ENCODE measurements around the gene PIEZO1. TPM values are rescaled to one million over a fixed set of nuclear protein-coding genes. Genes with fewer than 3 reads are reported as not detected.
A peak's percentile ranks its signal among the peaks of the same experiment; 100 is the strongest.
"Not testable (repeated sequence)": the region's sequence is repeated elsewhere in the genome, so short reads cannot be mapped to it uniquely, and the experiment has no call there.

The PIEZO1 gene
- total RNA-seq, 1 experiment from 2014 or later = 47.1 TPM

DNA sequence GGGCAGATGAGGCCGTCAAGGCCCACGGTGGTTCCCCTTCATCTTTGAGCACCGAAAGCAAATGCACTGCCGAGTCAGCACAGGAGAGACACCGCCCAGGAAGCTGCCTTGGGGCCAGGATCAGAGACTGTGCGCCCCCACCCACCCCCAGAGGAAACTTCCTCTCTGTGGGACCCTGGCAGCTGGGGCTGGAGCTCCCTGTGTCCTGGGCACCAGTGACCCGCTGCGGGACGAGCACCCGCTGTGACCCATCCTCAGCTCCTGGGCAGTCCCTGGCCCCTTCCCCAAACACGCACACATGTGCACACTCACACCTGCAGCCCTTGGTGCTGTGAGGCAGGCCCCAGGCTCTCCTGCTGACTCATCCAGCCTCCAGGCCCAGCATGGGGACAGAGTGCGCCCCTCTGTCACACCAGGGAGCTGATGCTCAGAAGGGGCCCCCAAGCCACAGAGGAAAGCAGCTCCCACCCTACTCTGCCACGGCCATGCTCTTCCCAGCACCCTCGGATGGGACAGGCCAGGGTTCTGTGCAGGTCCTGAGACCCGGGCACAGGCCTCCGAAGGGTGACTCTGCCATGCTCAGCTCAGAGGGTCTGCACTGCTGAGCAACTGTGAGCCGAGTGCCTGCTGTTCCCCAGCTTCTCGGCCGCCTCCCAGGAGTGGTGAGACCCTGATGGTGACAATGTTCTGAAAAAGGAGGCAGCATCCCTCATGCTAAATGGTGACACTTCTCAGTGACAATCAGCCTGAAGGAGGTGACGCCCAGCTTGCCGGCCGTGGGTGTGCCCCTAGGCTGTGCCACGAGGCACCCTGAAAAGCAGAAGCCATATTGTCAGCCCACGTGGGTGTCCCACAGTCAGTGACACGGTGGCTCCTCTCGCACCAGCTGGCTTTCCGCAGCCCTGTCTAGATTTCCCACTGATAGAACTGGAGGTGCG lies 3.6 kb downstream of the PIEZO1 start:
- no peak for DNase-seq (ENCODE audit: low spot score)

DNA sequence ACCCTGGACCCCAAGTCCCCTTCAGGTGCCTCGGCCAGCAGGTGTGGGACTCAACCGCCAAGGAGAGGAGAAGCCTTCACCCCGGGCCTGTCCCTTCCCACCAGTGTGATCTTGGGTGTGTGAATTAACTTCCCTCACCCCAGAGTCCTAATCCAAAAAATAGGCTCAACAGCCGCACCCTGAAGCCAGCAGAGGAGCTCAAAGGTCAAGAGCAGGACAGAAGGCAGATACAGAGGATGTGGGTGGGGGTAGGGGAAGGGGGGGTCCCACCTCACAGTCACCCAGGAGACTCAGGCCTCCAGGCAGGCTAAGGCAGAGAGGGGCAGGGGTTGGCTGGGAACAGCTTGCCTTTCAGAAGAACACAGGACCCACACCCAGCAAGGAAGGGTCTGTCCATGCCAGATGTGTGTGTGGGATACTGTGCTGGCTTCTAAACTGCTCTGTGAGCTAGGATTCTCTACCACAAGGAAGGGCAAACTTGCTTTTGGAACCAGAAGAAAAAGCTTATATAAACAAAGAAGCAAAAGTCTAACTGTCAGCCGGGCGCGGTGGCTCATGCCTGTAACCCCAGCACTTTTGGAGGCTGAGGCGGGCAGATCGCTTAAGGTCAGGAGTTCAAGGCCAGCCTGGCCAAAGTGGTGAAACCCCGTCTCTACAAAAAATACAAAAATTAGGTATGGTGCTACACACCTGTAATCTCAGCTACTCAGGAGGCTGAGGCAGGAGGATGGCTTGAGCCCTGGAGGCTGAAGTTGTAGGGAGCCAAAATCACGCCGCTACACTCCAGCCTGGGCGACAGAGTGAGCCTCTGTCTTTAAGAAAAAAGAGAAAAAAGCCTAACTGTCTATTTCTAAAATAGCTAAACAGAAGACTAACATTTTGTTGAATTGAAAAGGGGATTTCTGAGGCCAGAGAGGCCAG lies 4.6 kb downstream of the PIEZO1 start:
- DNase-seq (ENCODE audit: low spot score) = no peak

DNA sequence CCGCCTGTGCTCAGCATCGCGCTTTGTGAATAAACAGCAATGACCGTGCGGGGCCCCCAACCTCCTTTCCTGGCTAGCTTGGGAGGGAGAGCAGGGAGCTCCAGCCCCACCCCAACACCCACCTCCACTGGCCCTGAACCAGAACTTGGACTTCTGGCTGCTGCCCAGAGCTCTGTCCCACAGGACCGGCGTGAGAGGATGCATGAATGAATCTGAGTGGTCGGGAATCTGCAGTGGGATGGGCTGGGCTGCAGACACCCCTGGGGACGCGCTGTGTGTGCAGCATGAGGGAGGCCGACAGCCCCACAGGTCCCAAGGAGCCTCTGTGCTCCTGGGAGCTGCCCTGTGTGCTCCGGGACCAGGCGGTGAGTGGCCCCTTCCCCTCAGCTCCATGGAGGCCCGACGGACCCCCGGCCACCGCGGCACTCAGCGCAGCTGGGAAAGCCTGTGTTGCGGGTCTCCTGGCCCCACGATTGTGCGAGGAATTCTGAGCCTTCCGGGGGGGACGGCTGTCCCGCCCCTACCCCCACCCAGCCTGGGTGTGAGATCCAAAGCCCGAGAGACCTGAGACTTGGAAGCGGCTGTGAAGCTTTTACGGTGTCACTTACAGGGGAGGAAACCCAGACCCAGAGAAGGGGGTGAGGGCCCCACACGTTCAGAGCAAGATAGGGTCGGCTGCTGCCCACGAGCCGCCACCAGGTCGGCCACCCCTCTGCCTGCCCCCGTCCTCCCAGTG lies 5.4 kb downstream of the PIEZO1 start:
- no peak for DNase-seq (ENCODE audit: low spot score)

DNA sequence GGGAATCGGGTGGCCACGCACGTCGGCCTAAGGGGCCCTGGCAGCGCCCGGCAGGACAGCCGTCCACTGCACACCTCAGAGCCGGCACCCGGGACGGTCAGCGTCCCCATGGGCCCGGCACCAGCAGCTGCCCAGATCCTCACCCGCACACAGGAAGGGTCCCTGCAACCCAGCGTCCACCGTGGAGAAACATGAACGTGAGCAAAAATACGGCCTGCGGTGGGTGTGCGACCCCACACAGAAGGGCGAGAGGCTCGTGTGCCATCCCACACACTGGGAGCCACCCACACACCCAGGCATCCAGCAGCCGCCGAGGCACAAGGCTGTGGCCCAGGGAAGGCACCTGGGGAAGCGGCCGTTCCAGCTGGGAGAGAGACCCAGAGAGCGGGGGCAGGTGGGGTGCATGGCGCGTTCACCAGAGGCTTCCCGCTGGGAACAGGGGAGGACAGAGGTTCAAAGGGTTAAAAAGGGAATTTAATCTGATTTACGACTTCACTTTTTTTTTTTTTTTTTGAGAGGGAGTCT lies 6.4 kb downstream of the PIEZO1 start:
- DNase-seq (ENCODE audit: low spot score) = no peak

DNA sequence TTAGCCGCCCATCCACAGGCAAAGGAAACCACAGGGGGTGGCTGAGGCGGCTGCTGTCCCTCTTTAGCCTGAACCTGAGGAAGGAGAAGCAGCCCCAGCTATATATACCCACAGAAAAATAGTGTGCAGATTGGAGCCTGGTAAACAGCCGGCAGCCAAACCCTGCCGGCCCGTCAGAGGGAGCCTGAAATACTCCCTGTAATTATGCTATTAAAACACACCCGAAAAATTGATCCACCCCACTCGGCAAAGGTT lies 6.8 kb downstream of the PIEZO1 start:
- DNase-seq (ENCODE audit: low spot score) = no peak

DNA sequence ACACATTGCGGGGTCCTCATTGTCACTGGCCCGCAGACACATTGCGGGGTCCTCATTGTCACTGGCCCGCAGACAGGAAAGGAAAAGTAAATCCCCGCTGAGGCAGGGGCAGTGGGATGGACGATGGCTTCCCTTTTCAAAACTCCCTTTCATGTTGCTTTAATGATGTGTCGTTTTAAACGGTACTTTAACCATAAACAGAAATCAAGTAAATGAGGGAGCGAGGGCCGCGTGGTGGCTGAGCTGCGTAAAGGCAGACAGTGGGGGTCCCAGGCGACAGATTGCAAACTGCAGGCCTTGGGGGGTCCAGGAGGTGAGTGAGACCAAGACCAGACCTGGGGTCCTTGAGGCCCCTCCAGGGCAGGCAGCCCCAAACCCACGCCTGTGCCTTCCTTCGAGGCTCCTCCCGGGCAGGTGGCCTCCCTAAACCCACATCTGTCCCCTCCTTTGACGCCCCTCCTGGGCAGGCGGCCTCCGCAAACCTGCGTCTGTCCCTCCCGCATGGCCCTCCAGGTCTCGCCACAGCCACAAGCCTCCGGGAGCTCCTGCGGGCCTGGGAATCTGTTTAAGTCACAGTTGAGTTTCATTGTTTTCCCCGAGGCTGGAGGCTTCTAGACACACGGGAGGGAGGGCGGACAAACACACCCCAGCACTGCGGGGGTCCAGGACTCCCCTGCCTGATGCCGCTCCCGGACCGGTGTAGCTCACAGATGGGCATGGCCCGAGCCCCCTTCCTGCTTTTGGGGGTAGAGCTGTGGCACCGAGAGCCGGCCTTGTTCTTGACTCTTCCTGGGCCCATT lies 7.3 kb downstream of the PIEZO1 start:
- no peak for DNase-seq (ENCODE audit: low spot score)

DNA sequence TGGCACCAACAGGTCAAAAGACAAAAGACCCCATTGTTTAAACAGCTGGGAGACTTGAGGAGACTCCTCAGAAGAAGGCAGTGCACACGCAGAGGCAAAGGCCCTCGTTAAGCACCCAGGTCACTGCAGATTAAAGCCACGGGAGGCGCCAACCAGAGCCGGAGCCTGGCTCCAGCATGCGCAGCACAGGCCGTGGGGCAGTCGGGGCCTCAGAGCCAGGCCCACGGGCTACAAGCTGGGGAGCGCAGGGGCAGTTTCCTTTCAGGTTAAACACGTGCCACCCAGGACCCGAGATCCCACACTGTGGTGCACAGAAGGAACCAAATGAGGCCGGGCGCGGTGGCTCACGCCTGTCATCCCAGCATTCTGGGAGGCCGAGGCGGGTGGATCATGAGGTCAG lies 9.2 kb downstream of the PIEZO1 start:
- no peak for DNase-seq (ENCODE audit: low spot score)

DNA sequence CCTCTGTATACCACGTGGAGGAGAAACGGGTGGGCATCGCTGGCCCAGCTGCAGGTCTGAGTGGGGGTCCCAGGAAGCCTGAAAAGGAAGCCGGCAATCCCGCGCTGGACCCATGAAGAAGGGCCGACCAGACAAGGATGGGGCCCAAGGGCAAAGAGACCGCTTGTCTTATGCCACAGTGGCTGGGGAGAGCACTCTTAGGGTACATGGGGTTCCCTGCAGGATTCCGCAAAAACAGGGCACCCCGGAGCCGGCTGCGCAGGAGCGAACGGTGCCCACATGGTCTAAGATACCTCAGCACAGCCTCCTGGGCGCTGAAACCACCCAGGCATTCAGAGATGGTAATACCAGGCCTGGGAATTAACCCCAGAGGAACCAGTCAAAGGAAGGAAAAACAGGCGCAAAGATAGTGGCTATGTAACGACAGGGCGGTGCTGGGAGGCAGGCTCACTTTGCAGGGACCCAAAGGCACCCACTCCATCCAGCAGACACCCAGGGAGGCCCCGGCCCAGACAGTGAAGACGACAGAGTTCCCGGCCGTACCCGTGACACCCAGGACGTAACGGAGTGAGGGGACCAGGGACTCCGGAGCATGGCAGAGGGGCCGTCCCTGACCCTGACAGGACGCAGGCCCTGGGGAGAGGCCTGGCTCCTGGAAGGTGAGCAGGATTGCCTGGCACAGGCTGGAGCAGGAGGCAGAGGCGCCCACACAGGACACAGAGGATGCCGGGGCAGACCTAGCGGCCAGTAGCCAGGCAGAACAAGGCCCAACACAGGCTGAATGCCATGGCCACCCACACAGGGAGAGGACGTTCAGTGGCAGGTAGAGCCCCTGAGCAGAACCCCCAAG lies 10.3 kb downstream of the PIEZO1 start:
- no peak for DNase-seq (ENCODE audit: low spot score)

DNA sequence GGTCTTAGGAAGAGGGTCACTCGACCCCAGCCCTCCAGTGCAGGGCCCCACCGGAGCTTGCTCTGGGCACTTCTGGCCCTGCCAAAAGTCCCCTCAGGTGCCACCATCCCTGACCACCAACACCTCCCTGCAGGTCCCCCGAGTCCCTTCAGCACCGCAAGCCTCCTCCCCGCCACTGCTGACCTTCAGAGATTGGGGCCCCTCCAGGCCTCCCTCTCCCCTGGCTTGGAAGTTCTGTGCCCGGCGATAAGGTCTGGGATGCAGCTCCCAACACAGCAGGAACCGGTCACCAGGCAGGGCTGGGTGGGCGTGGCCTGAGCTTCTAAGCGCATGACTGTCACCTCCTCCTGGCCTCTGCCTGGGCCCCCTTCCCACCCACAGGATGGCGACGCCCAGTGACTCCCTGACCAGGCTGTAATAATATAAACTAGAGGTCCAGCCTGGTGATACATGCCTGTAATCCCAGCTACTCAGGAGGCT lies 11.2 kb downstream of the PIEZO1 start:
- DNase-seq (ENCODE audit: low spot score) = peak; percentile 94

DNA sequence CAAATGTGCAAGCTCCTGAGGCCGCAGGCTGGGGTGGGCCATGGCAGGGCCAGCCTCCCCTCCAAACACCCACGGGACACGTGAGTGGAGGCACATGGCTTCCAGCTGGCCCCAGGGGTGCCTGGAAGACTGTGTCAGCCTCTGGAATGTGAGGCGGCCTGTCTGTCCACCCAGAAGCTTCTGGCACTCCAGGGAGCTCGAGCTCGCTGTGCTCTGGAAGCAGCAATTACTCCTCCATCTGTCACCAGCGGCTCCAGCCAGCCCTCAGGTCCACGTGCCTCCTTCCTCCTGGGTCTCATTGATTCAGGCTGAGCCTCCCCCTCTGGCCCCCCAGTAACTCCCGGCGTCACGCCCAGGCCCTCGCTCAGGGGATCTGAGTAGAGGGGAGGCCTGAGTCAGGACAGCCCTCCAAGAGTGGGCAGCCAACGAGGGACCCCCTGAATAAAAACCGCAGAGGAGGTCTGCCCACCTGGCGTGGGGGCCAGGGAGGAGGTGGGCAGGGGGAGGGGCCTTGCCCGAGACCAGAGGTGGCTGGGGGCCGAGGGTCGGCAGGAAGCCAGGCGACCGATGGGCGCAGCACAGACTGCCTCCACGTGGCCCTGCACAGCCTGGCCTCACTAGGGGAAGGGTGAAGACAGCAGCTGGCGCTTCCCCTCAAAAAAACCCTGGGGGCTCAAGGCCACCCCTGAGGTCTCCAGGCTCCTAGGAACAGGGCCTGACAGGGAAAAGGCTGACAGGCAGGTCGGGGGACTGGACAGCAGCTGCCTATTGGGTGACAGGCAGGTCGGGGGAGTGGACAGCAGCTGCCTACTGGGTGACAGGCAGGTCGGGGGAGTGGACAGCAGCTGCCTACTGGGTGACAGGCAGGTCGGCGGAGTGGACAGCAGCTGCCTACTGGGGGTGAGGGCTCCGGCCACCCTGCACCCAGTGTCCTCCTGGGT lies 11.9 kb downstream of the PIEZO1 start:
- peak; percentile 66 for DNase-seq (ENCODE audit: low spot score)

DNA sequence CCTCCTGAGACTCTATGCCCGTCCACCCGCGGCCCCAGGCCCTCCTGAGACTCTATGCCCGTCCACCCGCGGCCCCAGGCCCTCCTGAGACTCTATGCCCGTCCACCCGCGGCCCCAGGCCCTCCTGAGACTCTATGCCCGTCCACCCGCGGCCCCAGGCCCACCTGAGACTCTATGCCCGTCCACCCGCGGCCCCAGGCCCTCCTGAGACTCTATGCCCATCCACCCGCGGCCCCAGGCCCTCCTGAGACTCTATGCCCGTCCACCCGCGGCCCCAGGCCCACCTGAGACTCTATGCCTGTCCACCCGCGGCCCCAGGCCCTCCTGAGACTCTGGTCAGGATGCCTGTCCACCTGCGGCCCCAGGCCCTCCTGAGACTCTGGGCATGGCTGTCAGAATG lies 13.2 kb downstream of the PIEZO1 start:
- DNase-seq (ENCODE audit: low spot score) = not testable (repeated sequence)

DNA sequence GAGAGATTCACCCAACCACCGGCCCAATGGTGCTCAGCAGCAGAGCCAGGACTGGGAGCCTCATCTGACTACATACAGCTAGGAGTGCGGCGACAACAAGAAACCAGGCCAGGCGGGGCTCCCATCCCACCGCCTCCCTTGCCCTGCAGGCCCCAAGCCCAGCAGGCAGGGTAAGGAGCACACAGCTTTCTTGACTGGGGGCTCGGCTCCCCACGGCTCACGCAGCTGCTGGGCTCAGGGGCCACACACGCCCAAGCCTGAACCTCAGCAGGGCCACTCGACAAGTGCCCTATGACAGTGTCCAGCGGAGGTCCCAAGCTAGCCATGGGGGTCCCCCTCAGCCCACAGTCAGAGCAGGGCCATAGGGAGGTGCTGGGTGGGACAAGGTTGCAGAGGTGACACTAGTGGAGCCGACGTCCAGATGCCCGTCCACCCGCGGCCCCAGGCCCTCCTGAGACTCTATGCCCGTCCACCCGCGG lies 13.7 kb downstream of the PIEZO1 start:
- DNase-seq (ENCODE audit: low spot score) = no peak

DNA sequence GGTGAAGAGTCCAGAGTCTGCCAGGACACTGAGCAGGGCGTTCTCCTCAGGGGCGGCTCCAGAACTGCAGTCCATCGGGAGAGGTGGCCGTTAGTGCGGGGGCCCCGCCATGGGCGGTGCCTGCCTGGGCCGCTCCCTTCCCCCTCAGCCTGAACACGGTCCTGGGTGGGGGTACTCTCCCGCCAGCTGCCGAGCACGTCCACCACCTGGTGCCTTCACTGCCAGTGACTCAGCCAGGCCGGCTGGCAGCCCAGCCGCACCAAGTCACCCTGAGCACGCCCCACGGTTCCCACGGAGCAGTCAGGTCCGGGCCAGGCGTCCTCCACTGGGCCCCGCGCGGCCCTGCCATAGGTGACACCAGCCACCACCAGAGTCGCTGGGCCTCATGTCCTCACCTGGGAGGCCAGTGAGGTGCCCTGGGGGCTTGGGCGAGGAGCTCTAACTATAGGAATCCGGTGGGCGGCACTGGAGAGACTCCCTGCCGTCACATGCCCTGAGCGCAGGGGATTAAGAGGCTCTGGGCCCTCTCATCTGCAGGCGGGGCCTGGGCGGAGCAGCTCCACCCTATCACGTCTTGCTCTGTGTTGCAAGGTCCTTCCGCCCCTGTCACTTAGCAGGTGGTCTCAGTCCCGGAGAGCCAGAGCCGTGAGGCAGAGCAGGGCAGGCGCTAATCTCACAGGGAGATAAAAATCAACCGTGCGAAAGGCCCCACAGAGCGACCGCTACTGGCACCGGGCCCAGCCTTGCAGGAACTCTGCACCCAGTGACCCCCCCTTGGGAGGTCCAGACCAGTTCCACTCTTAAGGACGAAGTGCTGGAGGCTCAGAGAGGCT lies 14.3 kb downstream of the PIEZO1 start:
- peak; percentile 98 for DNase-seq (ENCODE audit: low spot score)

DNA sequence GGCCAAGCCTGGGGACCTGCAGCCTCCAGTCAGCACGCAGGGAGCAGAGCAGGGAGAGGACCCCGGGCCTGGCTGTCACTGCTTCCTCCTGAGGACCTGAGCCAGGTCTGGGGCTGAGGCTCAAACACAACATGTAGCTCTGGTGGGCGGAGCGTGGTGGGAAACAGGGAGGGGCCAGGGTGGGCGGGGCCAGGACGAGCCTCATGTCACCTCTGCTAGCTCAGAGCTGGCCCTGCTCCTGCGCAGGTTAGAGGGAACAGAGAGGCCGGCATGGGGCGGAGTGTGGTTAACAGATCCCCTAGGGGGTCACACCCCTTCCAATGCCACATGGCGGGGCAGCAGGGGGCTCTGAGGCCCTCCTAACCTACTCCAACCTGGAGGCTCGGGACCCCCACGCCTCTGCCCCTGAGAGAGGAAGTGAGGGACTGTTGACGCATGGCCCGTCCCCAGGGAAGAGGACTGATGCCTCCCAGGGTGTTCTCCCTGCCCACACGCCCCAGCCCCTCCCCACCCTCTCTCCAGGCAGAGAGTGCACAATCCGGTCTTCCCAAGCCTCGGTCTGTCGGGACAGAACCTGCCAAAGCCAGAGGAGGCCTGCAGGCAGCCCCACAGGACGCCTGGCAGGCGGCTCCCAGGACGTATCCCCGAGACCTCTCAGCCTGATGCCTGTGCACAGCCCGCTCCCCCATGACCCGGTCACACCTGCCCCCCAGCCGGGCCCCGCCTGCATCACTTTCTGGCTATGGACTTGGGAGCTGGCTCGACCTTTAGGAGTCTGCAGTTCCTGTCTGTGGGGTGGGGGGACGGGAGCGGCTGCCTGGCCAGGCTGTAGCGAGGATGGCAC lies 15.2 kb downstream of the PIEZO1 start:
- no peak for DNase-seq (ENCODE audit: low spot score)

DNA sequence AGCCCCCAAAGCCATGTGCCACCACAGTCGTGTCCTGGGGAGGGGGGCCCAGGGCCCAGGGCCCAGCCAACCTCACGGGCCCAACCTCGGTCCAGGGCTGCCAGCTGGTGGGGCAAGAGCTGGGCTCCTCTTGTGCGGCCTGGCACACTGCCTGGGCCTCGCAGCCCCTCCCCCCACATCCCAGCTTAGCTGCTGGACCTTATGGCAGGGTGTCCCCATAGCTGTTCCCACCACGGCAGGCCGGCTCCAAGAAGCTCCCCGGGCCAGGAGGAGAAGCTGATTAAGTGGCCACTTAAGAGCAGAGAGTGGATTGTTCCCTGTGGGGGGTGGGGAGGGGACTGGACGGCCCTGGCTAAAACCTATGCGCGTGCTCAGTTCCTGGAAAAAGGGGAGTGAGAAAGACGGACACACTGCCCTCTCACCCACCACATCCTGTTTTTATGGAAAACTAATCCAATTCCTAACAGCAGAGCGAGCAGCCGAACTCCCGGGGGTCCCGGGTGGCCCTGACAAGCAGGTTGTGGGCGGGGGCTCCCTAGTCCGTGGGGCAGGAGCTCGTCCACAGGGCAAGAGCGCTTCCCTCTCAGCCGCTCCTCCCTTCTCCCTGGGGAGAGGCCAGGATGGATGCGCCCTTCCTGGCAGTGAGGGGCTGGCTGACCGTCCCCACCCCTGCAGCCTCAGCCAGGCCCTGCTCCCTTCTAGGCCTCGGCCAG lies 16.8 kb downstream of the PIEZO1 start:
- no peak for DNase-seq (ENCODE audit: low spot score)

DNA sequence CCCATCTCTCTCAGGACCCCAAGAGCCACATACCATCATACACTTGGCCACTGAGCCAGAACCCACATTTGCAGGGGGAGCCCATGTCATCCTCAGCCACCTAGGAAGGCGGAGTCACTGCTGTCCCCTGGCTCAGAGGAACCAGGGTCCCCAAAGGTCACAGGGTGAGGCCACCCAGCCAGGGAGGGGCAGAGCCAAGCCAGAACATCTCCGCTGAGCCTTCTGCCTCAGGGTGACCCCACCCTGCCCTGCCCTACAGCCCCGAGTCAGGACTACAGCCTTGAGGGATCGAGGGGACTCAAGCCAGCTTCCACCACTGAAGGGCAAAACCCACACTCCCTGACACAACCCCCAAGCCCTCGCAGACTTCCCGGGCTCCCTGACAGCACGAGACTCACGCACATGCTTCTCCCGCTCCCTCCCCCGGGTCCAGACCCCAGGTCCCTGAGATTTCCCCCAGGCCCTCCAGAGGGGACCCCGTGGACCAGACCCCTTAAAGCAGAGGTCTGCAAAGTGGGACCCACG lies 17.4 kb downstream of the PIEZO1 start:
- no peak for DNase-seq (ENCODE audit: low spot score)
